ENCODE measurements around the gene RNASE4.

Gene RNASE4

GRCh38 chr14:20675669-20676068, 8.7 kb upstream of the RNASE4 start:
- DNase-seq (ENCODE audit: low read depth), result no peak

GRCh38 chr14:20676072-20676471, 8.3 kb upstream of the RNASE4 start:
- DNase-seq (ENCODE audit: low read depth), result no peak

GRCh38 chr14:20679907-20680306, 4.5 kb upstream of the RNASE4 start:
- no peak for DNase-seq (ENCODE audit: low read depth)

GRCh38 chr14:20680363-20680762, 4.0 kb upstream of the RNASE4 start:
- DNase-seq (ENCODE audit: low read depth), result no peak

GRCh38 chr14:20680843-20681347, 3.5 kb upstream of the RNASE4 start:
- no peak for DNase-seq (ENCODE audit: low read depth)

GRCh38 chr14:20681348-20682126, 2.8 kb upstream of the RNASE4 start:
- peak; percentile 90 for DNase-seq (ENCODE audit: low read depth)

- no peak for DNase-seq (ENCODE audit: low read depth)
Observed at GRCh38 chr14:20682127-20682434, 2.3 kb upstream of the RNASE4 start.

- DNase-seq (ENCODE audit: low read depth), result peak; percentile 92
Observed at GRCh38 chr14:20682435-20683124, 1.8 kb upstream of the RNASE4 start.

- peak; percentile 94 for DNase-seq (ENCODE audit: low read depth)
Observed at GRCh38 chr14:20683125-20683890, 1.1 kb upstream of the RNASE4 start.

GRCh38 chr14:20684662-20685456, 499 bp downstream of the RNASE4 start:
- no peak for DNase-seq (ENCODE audit: low read depth)

- no peak for DNase-seq (ENCODE audit: low read depth)
Observed at GRCh38 chr14:20686386-20687143, 2.2 kb downstream of the RNASE4 start.

- DNase-seq (ENCODE audit: low read depth), result no peak
Observed at GRCh38 chr14:20687362-20688166, 3.2 kb downstream of the RNASE4 start.

- DNase-seq (ENCODE audit: low read depth), result no peak
Observed at GRCh38 chr14:20688167-20688839, 3.9 kb downstream of the RNASE4 start, which contains the start of gene ANG. TSS of gene ANG (plus strand) at chr14:20688764. CDS start at chr14:20693565, 4,801 bp downstream.

GRCh38 chr14:20690848-20691640, 6.7 kb downstream of the RNASE4 start:
- no peak for DNase-seq (ENCODE audit: low read depth)

GRCh38 chr14:20692116-20692751, 7.9 kb downstream of the RNASE4 start:
- no peak for DNase-seq (ENCODE audit: low read depth)

- DNase-seq (ENCODE audit: low read depth), result no peak
Observed at GRCh38 chr14:20696764-20697163, 12.4 kb downstream of the RNASE4 start.

- DNase-seq (ENCODE audit: low read depth), result no peak
Observed at GRCh38 chr14:20697273-20698017, 13.1 kb downstream of the RNASE4 start.

GRCh38 chr14:20698018-20698329, 13.6 kb downstream of the RNASE4 start:
- DNase-seq (ENCODE audit: low read depth), result no peak

Measured in HS-27A (cell line).